ENCODE data around the gene FFAR4.

FFAR4 gene

GRCh38 chr10:93547522-93547921, 18.9 kb upstream of the FFAR4 start:
- TF ChIP-seq CTCF (conservative IDR thresholded peaks at IDR 0.05; ENCODE audit: control insufficient read depth, insufficient read depth, low read depth, low read length) = no peak
- no peak for DNase-seq (ENCODE audit: low read depth)
- H3K4me3 ChIP-seq (ENCODE audit: control insufficient read depth, low read depth, low read length) = no peak overlapping the region

- TF ChIP-seq CTCF (conservative IDR thresholded peaks at IDR 0.05; ENCODE audit: control insufficient read depth, insufficient read depth, low read depth, low read length) = no peak
- DNase-seq (ENCODE audit: low read depth) = no peak
- H3K4me3 ChIP-seq (ENCODE audit: control insufficient read depth, low read depth, low read length) = no peak overlapping the region
Measured at GRCh38 chr10:93548376-93549071, 17.9 kb upstream of the FFAR4 start.

DNA sequence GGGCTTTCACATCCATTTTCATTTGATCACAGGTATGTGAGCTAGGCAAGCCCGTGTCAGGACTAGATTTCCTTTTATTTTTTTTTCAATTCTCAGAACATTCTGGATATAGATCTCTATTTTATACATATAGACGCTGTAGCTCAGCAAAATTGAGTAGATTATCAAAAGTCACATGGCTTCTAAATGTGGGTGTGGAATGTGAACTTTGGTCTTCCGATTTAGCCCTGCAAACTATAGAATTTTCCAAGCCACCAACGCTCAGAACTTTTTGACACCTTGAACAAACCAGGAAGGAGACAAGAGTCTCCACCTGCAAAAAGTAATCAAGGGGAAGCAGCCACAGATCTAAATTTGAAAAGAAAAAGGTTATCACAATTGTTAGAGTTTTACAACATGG, 15.9 kb upstream of the FFAR4 start:
- H3K4me3 ChIP-seq (ENCODE audit: control insufficient read depth, low read depth, low read length) = no peak overlapping the region
- TF ChIP-seq CTCF (conservative IDR thresholded peaks at IDR 0.05; ENCODE audit: control insufficient read depth, insufficient read depth, low read depth, low read length) = no peak
- no peak for DNase-seq (ENCODE audit: low read depth)

DNA sequence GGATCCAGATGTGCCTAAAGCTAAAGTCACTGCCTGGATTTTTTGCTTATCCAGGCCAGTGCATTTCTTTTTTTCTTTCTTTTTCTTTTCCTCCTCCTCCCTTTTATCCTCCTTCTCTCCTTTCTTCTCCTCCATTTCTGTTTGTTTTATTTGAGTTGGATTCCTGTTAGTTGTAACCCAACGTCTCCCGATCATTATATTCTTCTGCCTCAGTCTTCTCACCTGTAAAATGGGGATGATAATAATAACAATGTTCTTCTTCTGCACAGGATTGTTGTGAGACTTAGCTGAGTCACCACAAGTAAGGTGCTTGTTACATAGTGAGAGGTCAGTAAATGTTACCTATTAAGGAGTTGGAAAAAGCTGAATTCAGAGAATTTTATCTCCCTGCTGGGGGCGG, 13.7 kb upstream of the FFAR4 start:
- no peak for DNase-seq (ENCODE audit: low read depth)
- no peak for TF ChIP-seq CTCF (conservative IDR thresholded peaks at IDR 0.05; ENCODE audit: control insufficient read depth, insufficient read depth, low read depth, low read length)
- no peak overlapping the region for H3K4me3 ChIP-seq (ENCODE audit: control insufficient read depth, low read depth, low read length)

DNA sequence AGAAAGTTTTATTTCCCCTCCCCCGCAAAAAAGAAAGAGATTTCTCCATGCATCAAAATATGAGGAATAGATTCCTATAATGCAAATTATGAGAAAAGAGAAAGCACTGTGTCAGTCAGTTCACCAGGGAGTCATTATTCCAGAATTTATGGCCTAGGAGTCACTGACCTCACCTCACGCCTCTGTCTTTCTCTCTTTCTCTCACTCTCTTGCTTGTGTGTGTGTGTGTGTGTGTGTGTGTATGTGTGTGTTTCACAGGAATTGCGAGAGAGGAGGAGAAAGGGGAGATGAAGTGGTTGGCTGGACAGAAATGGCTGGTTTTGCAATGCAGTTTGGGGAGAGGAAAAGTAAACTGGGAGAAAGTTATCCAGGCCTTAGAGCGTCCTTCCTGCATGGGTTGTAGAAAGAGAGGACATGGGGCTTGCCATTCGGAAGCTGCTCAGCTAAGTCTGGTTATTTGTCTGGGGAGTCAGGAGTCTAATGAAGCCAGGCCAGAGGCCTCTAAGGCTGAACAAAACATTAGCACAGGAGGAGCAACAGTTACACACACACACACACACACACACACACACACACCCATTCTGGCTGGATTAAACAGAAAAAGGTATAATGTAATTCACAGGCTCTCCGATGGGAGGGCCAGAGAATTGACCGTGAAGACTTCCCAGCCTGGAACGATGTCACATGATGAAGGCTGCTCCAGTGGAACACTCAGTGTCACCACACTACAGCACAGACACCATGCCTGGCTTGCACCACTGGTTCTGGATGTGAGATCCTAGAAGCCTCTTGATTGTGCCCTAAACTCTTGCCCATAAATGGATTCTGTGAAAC, 12.8 kb upstream of the FFAR4 start:
- DNase-seq (ENCODE audit: low read depth) = peak; percentile 55
- TF ChIP-seq CTCF (conservative IDR thresholded peaks at IDR 0.05; ENCODE audit: control insufficient read depth, insufficient read depth, low read depth, low read length) = no peak
- no peak overlapping the region for H3K4me3 ChIP-seq (ENCODE audit: control insufficient read depth, low read depth, low read length)

- TF ChIP-seq CTCF (conservative IDR thresholded peaks at IDR 0.05; ENCODE audit: control insufficient read depth, insufficient read depth, low read depth, low read length) = no peak
- H3K4me3 ChIP-seq (ENCODE audit: control insufficient read depth, low read depth, low read length) = no peak overlapping the region
- DNase-seq (ENCODE audit: low read depth) = no peak
Measured at GRCh38 chr10:93554316-93554663, 12.2 kb upstream of the FFAR4 start.
